ENCODE measurements around the gene PCSK1. TPM values are rescaled to one million over a fixed set of nuclear protein-coding genes. Genes with fewer than 3 reads are reported as not detected.

Gene PCSK1
- polyA plus RNA-seq (2014; cell fraction: cytosol; rRNA removed) = not detected in 2 replicates
- polyA plus RNA-seq (2014; cell fraction: nucleus; rRNA removed) = not detected in 2 replicates

DNA sequence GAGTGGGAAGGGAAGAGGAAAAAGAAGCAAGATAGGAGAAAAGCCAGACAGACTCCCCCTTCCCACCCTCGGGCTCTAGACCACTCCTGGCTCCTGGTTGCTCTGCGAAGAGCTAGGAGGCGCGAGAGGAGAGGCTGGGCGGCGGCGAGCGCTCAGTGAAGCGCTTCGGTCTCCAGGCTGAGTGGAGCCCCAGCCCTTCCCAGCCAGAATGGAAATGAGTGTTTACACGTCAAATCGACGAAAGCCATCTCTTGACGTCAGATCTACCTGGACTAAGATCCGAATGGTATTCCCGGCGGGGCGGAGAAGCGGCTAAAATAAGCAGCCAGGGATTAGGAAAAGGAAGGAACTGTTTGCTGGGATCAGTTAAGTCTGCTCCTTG is at the start of gene PCSK1:
Gene PCSK1 (minus strand): TSS at position 183 of the 382 bp plus-strand sequence. CDS start 206 bp downstream, outside the sequence.
- DNase-seq (ENCODE audit: low spot score) = no peak

DNA sequence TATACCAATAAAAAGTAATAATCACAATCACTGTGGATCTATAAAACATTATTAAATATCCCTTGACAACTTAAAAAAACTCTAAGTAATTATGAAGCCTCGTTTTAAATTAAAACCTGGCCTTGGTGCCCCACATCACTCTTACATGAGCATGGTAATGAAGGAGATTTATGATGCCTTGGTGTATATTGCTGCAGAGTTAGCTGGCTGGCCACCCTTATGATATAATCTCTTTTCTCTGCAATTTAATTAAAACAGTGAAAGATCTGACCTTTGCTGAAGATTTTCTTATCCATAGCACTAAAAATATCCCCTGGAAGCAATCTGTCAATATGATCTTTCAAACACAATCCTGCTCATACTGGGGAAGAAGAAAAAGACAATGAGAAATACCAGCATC is 48.8 kb upstream of the PCSK1 start:
- DNase-seq (ENCODE audit: low spot score) = peak; percentile 4

DNA sequence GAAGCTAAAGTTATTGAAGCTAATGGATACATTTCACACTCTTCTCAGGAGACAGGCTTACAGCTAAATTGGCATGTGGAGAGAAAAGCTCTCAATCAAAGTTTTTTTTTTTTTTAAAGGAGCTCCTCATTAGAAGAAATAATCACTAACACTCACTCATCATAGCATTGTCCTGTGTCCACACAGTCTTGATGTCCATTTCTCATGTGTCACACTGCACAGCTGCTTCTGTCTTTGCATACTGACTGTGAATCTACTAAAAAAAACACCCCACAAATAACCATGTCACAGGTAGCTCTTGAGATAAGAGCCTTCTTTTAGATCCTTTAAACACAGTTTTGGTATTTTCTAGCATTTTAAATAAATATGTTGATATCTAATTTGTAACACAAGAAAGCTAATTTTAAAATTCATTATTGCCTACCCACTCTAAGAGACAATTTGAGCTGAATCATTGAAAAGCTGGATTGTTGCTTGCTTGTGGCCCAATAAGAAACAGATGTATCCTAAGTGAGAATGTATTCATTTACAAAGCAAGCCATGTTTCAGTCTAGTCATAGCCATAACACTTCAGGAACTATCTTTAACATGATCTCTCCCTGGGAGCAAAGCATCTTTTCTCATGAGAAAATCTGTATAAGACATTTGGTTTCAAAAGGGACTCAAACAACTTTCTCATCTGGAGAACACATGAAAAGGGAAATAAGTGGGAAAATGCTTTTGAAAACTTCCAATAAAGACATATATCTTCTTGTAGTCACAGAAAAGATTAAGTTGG is 48.1 kb upstream of the PCSK1 start:
- no peak for DNase-seq (ENCODE audit: low spot score)

DNA sequence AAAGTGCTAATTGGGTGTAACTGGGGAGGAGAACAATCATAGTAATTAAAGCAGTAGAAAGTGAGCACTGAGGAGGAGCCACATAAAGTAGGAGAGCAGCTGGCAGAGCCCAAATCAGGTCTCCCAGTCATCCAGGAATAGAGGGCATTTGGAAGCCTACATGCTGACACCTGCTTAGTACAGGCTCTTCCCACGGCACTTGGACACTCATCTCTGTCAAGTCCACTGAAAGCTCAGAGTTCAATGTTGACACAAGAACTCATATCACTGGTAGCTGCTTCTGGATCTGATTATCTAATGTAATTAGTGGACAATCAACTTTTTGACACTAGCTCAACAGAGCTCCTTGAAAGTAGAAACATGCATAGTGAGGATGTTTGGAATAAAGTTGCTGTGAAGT is 45.9 kb upstream of the PCSK1 start:
- DNase-seq (ENCODE audit: low spot score) = no peak

DNA sequence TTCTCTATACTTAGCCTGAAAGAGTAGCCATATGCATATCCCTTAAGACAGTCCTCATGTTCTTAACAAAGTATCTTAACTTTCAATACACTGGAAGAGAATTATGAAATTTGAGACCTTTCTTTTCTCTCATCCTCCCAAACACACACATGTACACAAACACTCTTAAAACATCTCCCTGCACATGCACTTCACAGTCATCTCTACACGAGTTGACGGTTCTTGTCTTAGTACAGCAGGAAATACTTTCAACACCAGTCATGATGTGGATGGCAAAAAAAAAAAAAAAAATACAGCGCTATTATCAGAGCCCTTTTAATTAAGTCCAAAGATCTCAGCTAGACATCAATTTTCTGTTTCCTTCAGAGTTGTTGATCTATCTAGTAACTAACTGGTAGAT is 43.6 kb upstream of the PCSK1 start:
- DNase-seq (ENCODE audit: low spot score) = no peak

DNA sequence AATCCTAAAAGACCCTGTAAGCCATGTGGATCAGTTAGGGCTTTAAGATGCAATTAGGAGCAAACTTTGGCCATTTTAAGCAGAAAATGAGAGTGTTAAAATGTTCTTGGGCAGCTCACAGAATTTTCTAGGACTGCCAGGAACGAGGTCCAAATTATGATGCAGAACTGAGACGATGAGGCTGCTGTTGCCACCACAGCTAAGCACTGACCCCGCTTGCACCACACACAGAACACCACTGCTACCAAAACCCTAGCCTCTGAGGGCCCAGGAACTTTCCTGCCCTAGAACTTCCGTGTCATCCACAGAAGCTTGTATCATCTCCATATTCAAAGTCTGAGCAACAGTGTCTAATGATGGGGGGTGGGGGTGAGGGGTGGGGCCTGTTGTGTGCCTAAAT is 41.0 kb upstream of the PCSK1 start:
- DNase-seq (ENCODE audit: low spot score) = no peak

DNA sequence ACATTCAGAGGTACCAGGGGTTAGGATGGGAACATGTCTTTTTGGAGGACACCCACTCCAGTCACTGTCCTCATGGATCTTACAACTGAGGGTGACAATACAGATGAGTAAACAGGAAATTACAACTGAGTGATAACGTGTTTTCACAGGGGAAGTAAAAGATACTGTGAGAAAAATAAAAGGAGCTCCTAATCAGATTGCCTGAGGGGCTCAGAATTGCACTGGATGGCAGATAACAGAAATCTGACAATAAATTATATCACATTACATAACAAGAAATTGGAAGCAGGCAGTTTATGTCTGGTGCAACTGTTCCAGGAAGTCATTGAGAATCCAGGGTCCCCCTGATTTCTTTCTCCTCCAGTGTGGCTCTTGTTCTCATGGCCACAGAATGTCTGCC is 40.1 kb upstream of the PCSK1 start:
- peak; percentile 2 for DNase-seq (ENCODE audit: low spot score)

DNA sequence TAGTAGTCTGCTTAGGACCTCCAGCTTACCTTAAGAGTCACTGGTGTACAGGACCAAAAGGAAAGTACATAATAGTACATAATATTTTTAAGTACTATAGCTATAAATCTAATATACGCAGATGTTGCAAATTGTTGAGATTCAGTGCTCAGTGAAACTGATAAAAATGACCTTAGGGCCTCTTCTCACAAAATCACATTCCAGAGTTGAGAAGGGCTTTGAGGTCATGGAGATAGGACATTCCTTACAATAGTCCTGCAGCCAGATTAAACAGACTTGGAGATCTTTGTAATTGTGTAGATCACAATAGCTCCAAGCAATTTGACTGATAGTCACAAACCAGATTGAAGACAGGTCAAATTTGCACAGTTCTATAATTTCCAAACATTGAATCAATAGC is 37.7 kb upstream of the PCSK1 start:
- no peak for DNase-seq (ENCODE audit: low spot score)

DNA sequence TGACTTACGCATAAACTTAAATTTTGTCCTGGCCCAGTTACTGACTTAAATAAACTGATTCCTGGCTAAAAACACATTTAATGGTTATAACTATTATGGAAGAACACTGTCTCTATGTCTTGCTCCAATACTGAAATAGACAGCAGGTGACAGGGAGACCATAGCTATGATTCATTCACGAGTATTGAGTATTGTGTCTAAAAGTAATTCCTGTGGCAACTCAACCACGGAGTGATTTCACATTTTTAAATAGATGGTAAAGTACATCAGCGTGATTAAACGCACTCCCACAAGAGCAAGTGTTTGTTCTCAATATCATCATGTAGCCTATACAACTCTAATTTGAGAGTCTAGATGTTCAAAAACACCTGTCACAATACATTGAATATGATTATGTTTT is 35.9 kb upstream of the PCSK1 start:
- no peak for DNase-seq (ENCODE audit: low spot score)

DNA sequence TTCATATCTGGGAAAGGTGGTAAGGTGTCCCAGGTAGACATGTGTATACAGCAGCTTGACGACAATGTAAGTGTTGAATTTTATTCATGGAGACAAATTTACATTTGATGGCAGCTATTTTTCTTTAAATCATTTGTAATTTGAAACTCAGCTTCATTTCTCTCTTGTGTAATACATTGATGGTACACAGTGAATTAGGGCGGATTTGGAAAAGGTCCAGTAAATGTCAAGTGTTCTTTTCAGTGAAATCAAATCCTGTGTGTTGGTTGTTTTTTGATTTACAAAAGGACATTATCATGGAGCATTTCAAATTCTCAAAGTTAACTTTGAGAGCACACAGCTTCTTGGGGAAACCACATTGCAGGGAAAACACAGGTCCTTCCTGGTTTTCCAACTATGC is 30.0 kb upstream of the PCSK1 start:
- no peak for DNase-seq (ENCODE audit: low spot score)

DNA sequence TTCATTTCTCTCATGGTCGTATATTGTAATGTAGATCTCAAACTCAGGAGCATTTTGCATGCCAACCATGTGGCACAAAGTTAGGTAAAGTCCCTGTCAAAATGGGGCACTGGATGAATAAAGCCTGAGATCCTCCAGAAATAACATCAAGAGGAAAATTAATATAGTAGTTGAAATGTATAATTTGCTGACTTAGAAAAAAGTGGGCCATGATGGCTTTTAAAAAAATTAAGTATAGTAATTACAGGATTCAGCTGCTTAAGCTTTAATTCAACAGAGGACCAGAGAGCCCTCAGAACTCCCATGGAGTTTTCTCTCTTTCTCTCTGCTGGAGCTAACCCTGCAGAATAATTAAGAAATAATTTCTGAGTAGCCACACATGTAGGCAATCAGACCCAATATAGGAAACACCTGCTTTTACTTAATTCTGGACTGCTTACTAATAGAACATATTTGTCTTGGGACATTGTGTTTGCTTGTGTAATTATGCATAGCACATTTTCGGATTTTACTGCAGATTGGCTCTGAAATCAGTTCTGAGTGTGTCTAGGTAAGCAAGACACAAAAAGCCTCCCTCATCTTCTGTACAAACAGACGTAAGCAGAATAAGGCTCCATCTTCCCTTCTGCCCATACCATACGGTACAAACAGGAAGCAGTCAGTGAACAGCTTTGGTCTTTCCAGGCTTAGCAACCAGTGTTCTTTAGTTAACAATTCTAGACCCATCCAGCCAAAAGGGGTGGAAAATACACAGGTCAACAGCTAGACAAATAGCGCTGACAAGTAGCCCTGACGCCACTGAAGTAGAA is 26.5 kb upstream of the PCSK1 start:
- DNase-seq (ENCODE audit: low spot score) = no peak

DNA sequence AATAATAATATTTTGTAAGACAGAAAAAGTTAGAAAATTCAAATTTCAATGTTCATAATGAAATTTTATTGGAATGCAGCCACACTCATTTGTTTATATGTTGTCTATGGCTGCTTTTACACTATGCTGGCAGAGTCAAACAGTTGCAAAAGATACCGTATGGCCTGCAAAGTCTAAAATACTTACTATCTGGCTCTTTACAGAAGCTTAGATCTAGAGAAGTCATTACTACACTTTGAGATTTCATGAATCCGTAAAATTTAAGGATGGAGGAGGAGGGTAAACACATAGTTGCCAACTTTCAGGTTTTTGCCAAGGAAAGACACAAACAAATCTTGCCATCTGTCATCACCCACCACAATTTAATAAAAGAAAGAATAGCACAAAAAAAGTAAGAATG is 25.1 kb upstream of the PCSK1 start:
- no peak for DNase-seq (ENCODE audit: low spot score)

DNA sequence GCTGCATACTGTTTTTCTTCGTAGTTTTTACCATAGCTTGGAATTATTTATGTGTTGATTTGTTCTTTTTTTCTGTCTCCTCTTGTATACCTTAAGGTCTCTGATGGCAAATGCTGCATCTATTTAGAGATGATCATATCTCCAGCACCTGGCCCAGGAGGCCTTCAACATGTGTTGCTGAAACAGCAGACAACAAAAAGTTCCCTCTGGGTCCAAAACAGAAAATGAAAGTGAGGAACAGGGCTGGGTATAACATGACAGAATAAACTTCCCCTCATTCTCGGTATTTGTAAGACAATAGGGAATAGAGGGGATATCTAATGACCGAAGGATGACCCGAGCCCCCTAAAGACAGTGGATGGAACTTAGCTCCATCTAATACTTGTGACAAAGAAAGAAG is 22.7 kb upstream of the PCSK1 start:
- no peak for DNase-seq (ENCODE audit: low spot score)

DNA sequence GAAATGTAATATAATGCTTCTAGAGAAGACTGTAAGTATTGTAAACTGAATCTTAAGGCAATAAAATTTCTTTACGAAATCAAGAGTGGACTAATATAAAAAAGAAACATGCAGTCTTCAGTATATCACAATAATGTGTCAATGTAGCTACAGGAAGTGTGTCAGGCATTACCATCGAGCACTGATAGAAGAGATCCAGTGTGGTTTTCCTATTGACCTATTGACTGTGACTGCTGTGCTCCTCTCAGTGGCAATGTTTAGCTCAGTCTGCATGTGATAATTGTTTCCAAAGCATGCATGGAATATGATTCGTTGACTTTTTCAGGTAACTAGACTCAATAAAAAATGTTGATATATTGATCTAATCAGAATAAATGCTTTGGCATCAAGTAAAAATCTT is 20.3 kb upstream of the PCSK1 start:
- no peak for DNase-seq (ENCODE audit: low spot score)

DNA sequence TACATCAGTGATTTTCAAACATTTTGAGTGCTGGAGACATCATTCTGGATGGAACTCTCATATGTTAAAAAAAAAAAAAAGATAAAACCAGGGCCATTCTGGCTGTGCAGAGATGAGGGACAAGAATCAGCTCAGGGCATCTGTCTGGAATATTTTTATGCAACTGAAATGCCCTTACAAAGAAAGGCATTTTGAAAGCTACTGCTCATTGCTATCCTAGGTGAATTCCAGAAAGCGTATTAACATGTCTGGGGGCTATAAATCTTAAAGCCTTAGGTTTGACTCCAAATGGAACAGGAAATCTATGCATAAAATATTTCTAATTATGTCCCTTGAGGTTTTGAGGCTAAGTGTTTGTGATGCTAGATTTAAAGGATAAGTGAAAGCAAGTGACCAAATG is 14.9 kb upstream of the PCSK1 start:
- no peak for DNase-seq (ENCODE audit: low spot score)

DNA sequence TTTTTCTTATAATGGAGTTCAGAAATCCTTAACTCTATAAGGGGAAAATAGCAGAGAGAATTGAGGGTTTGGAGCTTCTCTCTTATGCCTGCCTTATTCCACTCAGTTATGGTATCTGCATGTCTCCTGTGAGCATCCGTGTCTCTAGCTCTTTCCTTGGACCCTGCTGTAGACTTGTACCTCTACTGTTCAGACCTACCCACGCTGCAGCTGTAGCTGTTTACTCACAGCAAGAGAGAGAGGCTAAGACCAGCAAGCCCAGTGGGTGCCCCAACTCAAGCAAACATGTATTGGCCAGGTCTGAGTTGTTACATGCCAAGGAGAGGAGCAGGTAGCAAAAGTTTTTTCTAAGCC is 7.1 kb upstream of the PCSK1 start:
- no peak for DNase-seq (ENCODE audit: low spot score)

DNA sequence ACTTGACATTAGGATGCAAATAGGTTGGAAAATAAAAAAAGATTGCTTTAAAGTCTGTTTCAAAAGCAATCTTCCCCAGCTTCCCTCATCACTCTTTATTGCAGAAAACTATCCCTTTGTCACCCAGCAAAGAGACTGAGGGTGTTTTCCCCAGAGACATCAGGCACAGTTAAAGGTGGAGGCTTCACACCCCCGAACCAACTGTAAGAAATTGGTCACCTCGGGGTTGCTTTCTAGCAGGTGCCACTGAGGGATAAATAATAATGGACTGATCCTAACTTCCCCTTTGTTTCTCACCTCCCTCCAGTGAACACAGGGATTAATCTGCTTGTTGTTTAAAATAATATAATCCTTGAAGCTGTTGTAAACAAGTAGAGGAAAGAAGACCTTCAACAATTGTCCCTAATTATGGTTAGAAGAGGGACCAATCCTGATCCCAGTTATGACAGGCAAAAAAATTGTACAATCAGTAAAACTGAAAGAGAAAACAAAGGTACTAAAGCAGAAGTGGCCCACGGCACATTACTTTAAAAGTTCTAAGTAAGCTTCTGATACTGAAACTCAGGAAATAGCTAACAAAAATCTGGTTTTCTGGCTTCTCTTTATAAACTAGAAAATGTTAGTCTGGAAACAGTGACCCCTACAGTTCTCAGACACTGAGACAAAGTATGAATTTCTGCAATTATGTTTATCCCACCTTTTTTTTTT is 6.6 kb upstream of the PCSK1 start:
- no peak for DNase-seq (ENCODE audit: low spot score)

DNA sequence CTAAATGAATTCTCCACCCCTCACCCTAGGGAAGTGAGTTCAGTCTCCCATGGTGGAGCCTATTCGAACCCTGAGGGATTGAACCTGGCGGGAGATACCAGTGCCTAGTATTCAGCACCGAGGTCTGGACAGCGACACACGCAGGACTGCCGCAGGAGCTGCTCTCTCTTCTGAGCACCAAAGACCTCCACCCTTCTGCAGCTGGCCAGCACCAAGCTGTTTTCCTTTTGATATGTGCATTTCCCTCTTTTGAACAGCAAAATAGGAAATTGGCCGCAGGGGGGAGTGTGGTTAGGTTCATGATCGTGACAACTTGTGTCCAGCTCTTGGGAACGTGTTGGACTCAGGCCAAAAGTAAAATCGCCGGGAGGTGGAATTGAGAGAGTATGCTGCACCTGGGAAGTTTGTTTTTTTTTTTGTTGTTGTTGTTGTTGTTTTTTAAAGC is 1.2 kb upstream of the PCSK1 start:
- peak; percentile 11 for DNase-seq (ENCODE audit: low spot score)

DNA sequence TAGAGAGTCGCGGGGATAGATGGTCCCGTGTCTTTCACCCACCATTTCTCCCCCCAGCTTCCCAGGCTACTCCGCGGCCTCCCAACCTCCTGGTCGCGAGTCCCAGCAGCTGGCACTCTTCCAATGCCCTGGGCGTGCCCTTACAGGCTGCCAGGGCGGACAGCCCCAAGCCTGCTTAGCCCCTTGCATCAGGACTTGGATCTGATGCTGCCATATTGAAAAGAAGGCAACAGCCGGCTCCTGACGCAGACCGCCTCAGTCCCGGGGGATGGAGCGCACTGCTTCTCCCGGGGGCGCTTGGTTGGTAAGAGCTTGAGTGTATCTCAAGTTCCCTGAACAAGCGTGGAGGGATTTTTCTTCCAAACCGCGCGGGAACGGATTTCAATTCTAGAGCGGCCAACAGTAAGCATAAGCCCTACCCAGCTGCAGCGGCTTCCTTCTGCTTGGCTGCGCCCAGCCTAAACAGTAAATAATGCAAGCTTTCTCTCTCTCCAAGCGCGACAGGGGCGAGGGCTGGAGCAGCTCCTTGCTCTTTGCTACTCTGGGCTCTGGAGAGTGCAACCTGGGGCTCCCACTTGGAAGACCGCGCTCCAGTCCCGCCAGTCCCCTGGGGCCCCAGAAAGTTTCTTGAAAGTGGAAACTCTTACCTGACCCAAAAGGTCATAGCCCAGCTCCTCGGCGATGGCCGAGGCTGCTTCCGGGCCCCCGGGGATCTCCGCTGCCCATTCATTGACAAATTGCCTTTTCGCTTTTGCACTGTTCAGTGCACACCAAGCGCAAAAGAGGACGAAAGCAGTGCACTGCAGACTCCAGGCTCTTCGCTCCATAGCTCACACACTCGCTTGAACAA is 607 bp downstream of the PCSK1 start:
- no peak for DNase-seq (ENCODE audit: low spot score)

DNA sequence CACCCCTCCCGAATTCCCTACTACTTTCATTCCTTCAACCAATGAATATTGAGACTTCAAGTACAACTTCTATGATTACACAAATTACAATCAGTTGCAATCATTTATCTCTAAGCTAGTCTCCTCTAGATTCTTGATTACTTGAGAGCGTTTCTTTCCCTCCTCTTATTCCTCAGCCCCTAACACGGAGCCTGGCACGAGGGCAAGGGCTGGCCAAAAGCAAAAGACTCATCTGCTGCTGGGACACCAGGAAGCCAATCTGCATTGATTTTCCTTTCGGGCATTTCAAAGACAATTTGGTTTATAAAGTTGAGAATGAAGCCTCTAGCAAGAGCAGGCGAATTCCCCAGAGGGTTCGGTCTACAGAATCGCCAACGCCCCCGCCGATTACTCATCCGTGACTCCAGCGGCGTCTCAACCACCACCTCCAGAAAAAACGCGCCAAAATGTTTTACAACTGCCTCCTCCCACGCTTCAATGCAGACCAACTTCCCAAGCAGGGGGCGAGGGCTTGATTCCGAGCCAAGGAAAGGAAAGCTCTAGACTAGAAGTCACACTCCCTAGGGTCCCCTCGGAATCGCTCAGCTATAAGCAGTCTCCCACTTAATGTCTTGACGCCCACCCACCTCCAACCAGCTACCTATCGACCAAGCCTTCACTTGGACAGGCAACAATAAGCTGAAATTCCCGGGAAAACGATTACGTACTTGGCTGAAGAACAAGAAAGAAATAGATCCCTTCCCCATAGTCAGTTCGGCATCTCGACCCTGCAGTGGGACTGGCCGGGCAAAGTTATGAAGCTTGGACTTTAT is 1.5 kb downstream of the PCSK1 start:
- DNase-seq (ENCODE audit: low spot score) = no peak

DNA sequence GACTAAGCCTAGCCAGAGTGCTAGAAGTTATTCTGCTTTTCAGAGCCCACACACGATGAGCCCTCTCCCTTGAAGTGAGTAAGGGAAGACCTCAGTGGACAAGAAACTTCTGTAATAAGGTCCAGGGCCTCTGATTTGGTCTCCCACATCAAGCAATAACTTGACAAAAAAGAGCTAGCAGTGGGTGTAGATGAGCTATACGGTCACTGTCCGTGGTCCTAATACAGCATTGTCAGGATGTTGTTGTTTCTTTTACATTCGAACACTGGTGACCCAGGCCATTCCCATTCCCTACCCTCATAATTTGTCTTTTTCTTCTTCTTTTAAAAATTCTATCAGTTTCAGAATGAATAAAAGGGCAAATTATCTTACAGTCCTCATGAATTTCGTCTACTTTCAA is 5.2 kb downstream of the PCSK1 start:
- DNase-seq (ENCODE audit: low spot score) = no peak

Data from SK-N-DZ (cell line).